K562 (cell line): Measurements from ENCODE around the gene HTRA3. TPM values are rescaled to one million over a fixed set of nuclear protein-coding genes. Genes with fewer than 3 reads are reported as not detected.

Source experiments
- CREB1 ChIP-seq, 2 experiments: sonication (generic) in 1 of 2; formaldehyde crosslinking in 1 of 2; IDR thresholded peaks; 2 replicates each; pipeline versions ENCODE4 v1.6.1 to v1.8.0; 2012 to 2022; ENCODE audit warnings: inconsistent platforms in 1 of 2, mild to moderate bottlenecking in 1 of 2, missing genetic modification reagents in 1 of 2, moderate library complexity in 1 of 2
- DDX20 ChIP-seq: fragments of 450-650 bp; IDR thresholded peaks from 2 replicates; pipeline ENCODE4 v1.6.1; 2016; ENCODE audit warnings: missing genetic modification characterization, low read depth, mild to moderate bottlenecking, missing compliant biosample characterization, moderate library complexity
- DLX4 ChIP-seq: fragments of 250-450 bp; sonication (Bioruptor Pico); IDR thresholded peaks from 2 replicates; pipeline ENCODE4 v1.6.1; 2021; ENCODE audit warnings: mild to moderate bottlenecking
- E2F5 ChIP-seq: sonication (generic); formaldehyde crosslinking; IDR thresholded peaks from 2 replicates; pipeline ENCODE4 v1.8.0; 2022; ENCODE audit warnings: mild to moderate bottlenecking, missing genetic modification reagents
- E2F6 ChIP-seq, 2 experiments: IDR thresholded peaks; 2 replicates each; pipeline ENCODE4 v1.6.1; 2011; ENCODE audit warnings: borderline replicate concordance in 1 of 2, control low read depth in 1 of 2, low read depth in 1 of 2, low read length in 1 of 2, mild to moderate bottlenecking in 1 of 2, mixed read lengths in 1 of 2, moderate library complexity in 1 of 2; ENCODE audit not compliant: insufficient read depth in 1 of 2, insufficient read length in 1 of 2, poor library complexity in 1 of 2, severe bottlenecking in 1 of 2; ENCODE audit errors: extremely low read depth in 1 of 2
- ELF1 ChIP-seq: fragments of 200-800 bp; sonication (Bioruptor generic); IDR thresholded peaks from 2 replicates; pipeline ENCODE4 v1.6.1; 2016; ENCODE audit warnings: missing genetic modification characterization, missing compliant biosample characterization
- HDAC6 ChIP-seq: IDR thresholded peaks from 2 replicates; pipeline ENCODE4 v1.6.1; 2012; ENCODE audit warnings: low read depth, mild to moderate bottlenecking, control low read depth, inconsistent platforms, low read length, moderate library complexity
- HMBOX1 ChIP-seq: sonication (generic); IDR thresholded peaks from 2 replicates; pipeline ENCODE4 v1.6.1; 2016
- HMGXB4 ChIP-seq: sonication (generic); formaldehyde crosslinking; IDR thresholded peaks from 2 replicates; pipeline ENCODE4 v1.8.1; 2023; ENCODE audit warnings: mild to moderate bottlenecking, missing genetic modification reagents
- MAFF ChIP-seq: IDR thresholded peaks from 2 replicates; pipeline ENCODE4 v1.6.1; 2012; ENCODE audit warnings: low read length, improper control_type of control experiment
- MCM3 ChIP-seq: fragments of 450-650 bp; IDR thresholded peaks from 2 replicates; pipeline ENCODE4 v1.6.1; 2016
- PURB ChIP-seq: sonication (generic); formaldehyde crosslinking; IDR thresholded peaks from 2 replicates; pipeline ENCODE4 v1.9.0; 2021; ENCODE audit warnings: low read depth, mild to moderate bottlenecking, missing genetic modification reagents
- RHOXF2B ChIP-seq: fragments of 250-450 bp; sonication (Bioruptor Pico); conservative IDR thresholded peaks from 2 replicates; pipeline ENCODE4 v1.5.1; 2021
- SAFB ChIP-seq: fragments of 200-400 bp; formaldehyde crosslinking; IDR thresholded peaks from 2 replicates; pipeline ENCODE4 v1.6.1; 2017; ENCODE audit warnings: low read depth, low read length, borderline replicate concordance
- SMARCB1 ChIP-seq: IDR thresholded peaks from 2 replicates; pipeline ENCODE4 v1.6.1; 2011; ENCODE audit warnings: improper control_type of control experiment, low read depth; ENCODE audit not compliant: insufficient read length
- ZNF140 ChIP-seq: fragments of 250-450 bp; sonication (Bioruptor Pico); IDR thresholded peaks from 2 replicates; pipeline ENCODE4 v1.8.0; 2021; ENCODE audit warnings: moderate library complexity, mild to moderate bottlenecking, inconsistent platforms
- ZNF232 ChIP-seq: sonication (generic); formaldehyde crosslinking; IDR thresholded peaks from 2 replicates; pipeline ENCODE4 v1.8.0; 2022; ENCODE audit warnings: mild to moderate bottlenecking, missing genetic modification reagents
- ZNF830 ChIP-seq: fragments of 250-450 bp; sonication (Bioruptor Pico); IDR thresholded peaks from 2 replicates; pipeline ENCODE4 v1.5.0; 2021; ENCODE audit warnings: mild to moderate bottlenecking
- polyA plus RNA-seq, 8 experiments: library from polyadenylated mRNA; depleted of rRNA in 4 of 8; stranded (reverse) in 5 of 8; unstranded in 3 of 8; fragments of >200 nt; fragmentation: Nextera tagmentation in 2 of 8; fragmentation: Illumina TruSeq in 1 of 8; extraction: Ambion mirVana in 2 of 8; extraction: Trizol in 1 of 8; gene quantifications; 2 replicates each; pipeline versions ENCODE4 v1.2.1 to v1.2.3, GENCODE V29; 2011 to 2014; ENCODE audit warnings: inconsistent platforms in 1 of 8, missing spikeins in 1 of 8
- total RNA-seq, 7 experiments: library from RNA; depleted of rRNA in 6 of 7; stranded (reverse); fragments of >200 nt in 6 of 7; fragmentation: Illumina TruSeq in 2 of 7; extraction: Trizol in 2 of 7; gene quantifications; 2 replicates each; pipeline versions ENCODE4 v1.2.1 to v1.2.3, GENCODE V29; 2011 to 2021; ENCODE audit warnings: low replicate concordance in 1 of 7

Gene HTRA3
- total and polyA plus RNA-seq, 9 of the 15 experiments (the other 6 are each of a cell fraction or from before 2014, with no cell fraction given): 0.04 TPM; not detected in 8

GRCh38 chr4:8252301-8253173 is 17.0 kb upstream of the HTRA3 start (continued):
- TF ChIP-seq MAFF (no peak), HMBOX1 (no peak), ZNF232 (CRISPR knock-in tag) (no peak), PURB (no peak), DDX20 (no peak), E2F6 (IDR thresholded peaks at IDR 0.05; ENCODE audit: borderline replicate concordance in 1 of 2, extremely low read depth in 1 of 2, insufficient read depth in 1 of 2, insufficient read length in 1 of 2, low read depth in 1 of 2, low read length in 1 of 2, poor library complexity in 1 of 2, severe bottlenecking in 1 of 2) (no peak), RHOXF2B (CRISPR knock-in tag) (no peak), HMGXB4 (CRISPR knock-in tag) (no peak), MCM3 (no peak), HDAC6 (no peak), CREB1 (IDR thresholded peaks at IDR 0.05) (peak; percentile 60), CREB1 (CRISPR knock-in tag; IDR thresholded peaks at IDR 0.05) (peak; percentile 71), DLX4 (CRISPR knock-in tag) (no peak), SAFB (no peak), ZNF830 (no peak), ZNF140 (CRISPR knock-in tag) (no peak), E2F5 (CRISPR knock-in tag) (no peak), ELF1 (tag) (no peak), SMARCB1 (no peak)
